Activated CD4-positive, alpha-beta memory T cell treated with anti-CD3 and anti-CD28 coated beads for 36 hours (primary cell): Measurements from ENCODE around the gene RNF214. TPM values are rescaled to one million over a fixed set of nuclear protein-coding genes. Genes with fewer than 3 reads are reported as not detected.
A peak's percentile ranks its signal among the peaks of the same experiment; 100 is the strongest.

ENCODE experiments used
- CTCF ChIA-PET: fragments of 350-600 bp; sonication (Branson Sonifier 250); formaldehyde crosslinking; loops from one replicate; lab custom pipeline; 2021; ENCODE audit warnings: antibody characterized with exemption, inconsistent platforms; lab: Charles Lee
- POLR2A ChIA-PET: fragments of 350-600 bp; sonication (Branson Sonifier 250); formaldehyde crosslinking; loops from one replicate; lab custom pipeline; 2021; ENCODE audit warnings: antibody characterized with exemption; lab: Charles Lee
- DNase-seq: peaks from one replicate; pipeline ENCODE4 v3.0.0-alpha.2; 2020
- H3K27ac Mint-ChIP-seq: one replicate; pipeline ENCODE4 v1.8.0; 2021; ENCODE audit warnings: mixed read lengths
- H3K27me3 Mint-ChIP-seq: one replicate; pipeline ENCODE4 v1.8.0; 2021; ENCODE audit warnings: mixed read lengths
- H3K36me3 Mint-ChIP-seq: one replicate; pipeline ENCODE4 v1.8.0; 2021; ENCODE audit warnings: mixed read lengths
- H3K4me1 Mint-ChIP-seq: one replicate; pipeline ENCODE4 v1.8.0; 2021; ENCODE audit warnings: low read depth, mixed read lengths
- H3K4me3 Mint-ChIP-seq: one replicate; pipeline ENCODE4 v1.8.0; 2021; ENCODE audit warnings: mild to moderate bottlenecking, mixed read lengths
- H3K9me3 Mint-ChIP-seq: one replicate; pipeline ENCODE4 v1.8.0; 2021; ENCODE audit warnings: mixed read lengths
- intact Hi-C: fragments of 100-400 bp; cut with micrococcal nuclease; formaldehyde crosslinking; loops from one replicate; pipeline ENCODE4 v1.15.1; 2023
- total RNA-seq, 2 experiments: library from RNA; stranded (reverse); gene quantifications; one replicate each; pipeline ENCODE4 v1.2.3, GENCODE V29; 2021

The RNF214 gene
- total RNA-seq, 2 experiments from 2014 or later = 16.9 to 18.3 TPM

DNA sequence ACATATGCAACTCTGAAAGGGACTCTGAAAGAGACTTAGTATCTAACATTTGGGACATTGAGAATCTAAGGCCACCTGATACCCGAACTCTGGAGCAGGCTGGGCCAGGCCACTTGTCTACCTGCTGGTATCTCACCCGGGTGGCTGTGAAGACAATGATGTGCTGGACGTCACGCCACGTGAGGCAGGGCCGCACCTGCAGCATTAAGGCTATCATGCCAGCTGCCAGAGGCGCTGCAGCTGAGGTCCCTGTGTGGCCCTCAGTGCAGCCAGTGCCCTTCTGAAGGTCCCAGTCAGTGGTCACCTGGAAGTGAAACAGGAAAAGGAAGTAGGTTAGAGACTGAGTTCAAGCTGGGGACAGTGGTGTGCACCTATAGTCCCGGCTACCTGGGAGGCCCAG is 13.0 kb upstream of the RNF214 start:
- CTCF ChIA-PET = no interaction called here
- no peak for DNase-seq

DNA sequence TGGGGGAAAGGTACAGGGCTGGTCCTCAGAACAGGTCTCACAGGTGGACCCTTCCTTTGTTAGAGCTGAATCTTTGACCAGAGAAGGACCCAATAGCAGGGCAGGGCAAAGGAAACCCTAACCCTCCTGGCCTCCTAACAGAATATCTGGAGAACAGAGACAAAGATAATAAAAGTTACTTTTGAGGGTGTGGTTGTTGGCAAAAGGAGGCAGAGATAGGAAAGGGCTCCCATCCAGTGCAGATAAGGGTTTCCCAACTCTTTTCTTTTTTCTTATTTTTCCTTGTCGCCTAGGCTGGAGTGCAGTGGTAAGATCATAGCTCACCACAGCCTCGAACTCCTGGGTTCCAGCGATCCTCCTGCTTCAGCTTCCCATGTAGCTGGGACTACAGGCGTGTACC is 12.5 kb upstream of the RNF214 start:
- Mint-ChIP-seq H3K27me3 (no peaks in the 10 kb centered on the region), H3K4me3 (no peak overlapping the region), H3K4me1 (peaks cover 5% of the 10 kb centered on the region), H3K9me3 (no peaks in the 10 kb centered on the region), H3K36me3 (peaks cover 60% of the 10 kb centered on the region), H3K27ac (no peak overlapping the region)
- CTCF ChIA-PET = interaction anchor here (0.8 to 1.0 kb wide), 2 partner anchors 10 to 106 kb away, joined by 3 to 5 read pairs; no protein-coding TSS in a partner anchor
- POLR2A ChIA-PET = no interaction called here
- intact Hi-C loops = no loop called here
- no peak for DNase-seq

More for the DNA sequence above, 13.0 kb upstream of the RNF214 start:
- POLR2A ChIA-PET = interaction anchor here (0.6 kb wide), 1 partner anchor 9 kb away, joined by 3 read pairs; no protein-coding TSS in a partner anchor
- peaks cover 60% of the 10 kb centered on the region for H3K36me3 Mint-ChIP-seq
- H3K4me1 Mint-ChIP-seq = peaks cover 6% of the 10 kb centered on the region
- no peaks in the 10 kb centered on the region for H3K9me3 Mint-ChIP-seq
- H3K27me3 Mint-ChIP-seq = no peaks in the 10 kb centered on the region
- intact Hi-C loops = no loop called here
- H3K27ac Mint-ChIP-seq = no peak overlapping the region
- H3K4me3 Mint-ChIP-seq = no peak overlapping the region

GRCh38 chr11:117220568-117220967 is 11.9 kb upstream of the RNF214 start:
- ChIA-PET CTCF (interaction anchor here (0.8 to 1.0 kb wide), 3 partner anchors 9 to 106 kb away, joined by 3 to 5 read pairs (median 4); no protein-coding TSS in a partner anchor), POLR2A (no interaction called here)
- no peaks in the 10 kb centered on the region for H3K27me3 Mint-ChIP-seq
- intact Hi-C loops = no loop called here
- H3K9me3 Mint-ChIP-seq = no peaks in the 10 kb centered on the region
- H3K36me3 Mint-ChIP-seq = peaks cover 66% of the 10 kb centered on the region
- H3K4me1 Mint-ChIP-seq = peaks cover 5% of the 10 kb centered on the region
- H3K4me3 Mint-ChIP-seq = no peak overlapping the region
- H3K27ac Mint-ChIP-seq = no peak overlapping the region
- no peak for DNase-seq

- peaks cover 65% of the 10 kb centered on the region for H3K36me3 Mint-ChIP-seq
- POLR2A ChIA-PET = no interaction called here
These were observed 11.3 kb upstream of the RNF214 start for GRCh38 chr11:117220999-117221774.

GRCh38 chr11:117221775-117222517 is 10.5 kb upstream of the RNF214 start:
- H3K9me3 Mint-ChIP-seq = no peaks in the 10 kb centered on the region
- peaks cover 10% of the 10 kb centered on the region for H3K4me1 Mint-ChIP-seq
- intact Hi-C loops = no loop called here
- CTCF ChIA-PET = interaction anchor here (0.5 to 1.7 kb wide), 8 partner anchors 8 to 458 kb away, joined by 3 to 6 read pairs (median 3); partner anchors contain the start of genes APOA5, PCSK7 and RNF214
- no peak overlapping the region for H3K4me3 Mint-ChIP-seq
- POLR2A ChIA-PET = interaction anchor here (0.6 kb wide), 1 partner anchor 452 kb away, joined by 3 read pairs; no protein-coding TSS in a partner anchor
- no peaks in the 10 kb centered on the region for H3K27me3 Mint-ChIP-seq
- DNase-seq = no peak
- H3K36me3 Mint-ChIP-seq = peaks cover 66% of the 10 kb centered on the region
- H3K27ac Mint-ChIP-seq = peak overlapping the region; percentile 2

More at GRCh38 chr11:117220999-117221774, 11.3 kb upstream of the RNF214 start:
- CTCF ChIA-PET = interaction anchor here (0.5 to 1.7 kb wide), 6 partner anchors 9 to 431 kb away, joined by 3 to 6 read pairs (median 4); partner anchors contain the start of gene APOA5
- intact Hi-C loops = no loop called here
- Mint-ChIP-seq H3K27ac (no peak overlapping the region), H3K27me3 (no peaks in the 10 kb centered on the region), H3K4me1 (peaks cover 5% of the 10 kb centered on the region), H3K4me3 (no peak overlapping the region), H3K9me3 (no peaks in the 10 kb centered on the region)
- no peak for DNase-seq

DNA sequence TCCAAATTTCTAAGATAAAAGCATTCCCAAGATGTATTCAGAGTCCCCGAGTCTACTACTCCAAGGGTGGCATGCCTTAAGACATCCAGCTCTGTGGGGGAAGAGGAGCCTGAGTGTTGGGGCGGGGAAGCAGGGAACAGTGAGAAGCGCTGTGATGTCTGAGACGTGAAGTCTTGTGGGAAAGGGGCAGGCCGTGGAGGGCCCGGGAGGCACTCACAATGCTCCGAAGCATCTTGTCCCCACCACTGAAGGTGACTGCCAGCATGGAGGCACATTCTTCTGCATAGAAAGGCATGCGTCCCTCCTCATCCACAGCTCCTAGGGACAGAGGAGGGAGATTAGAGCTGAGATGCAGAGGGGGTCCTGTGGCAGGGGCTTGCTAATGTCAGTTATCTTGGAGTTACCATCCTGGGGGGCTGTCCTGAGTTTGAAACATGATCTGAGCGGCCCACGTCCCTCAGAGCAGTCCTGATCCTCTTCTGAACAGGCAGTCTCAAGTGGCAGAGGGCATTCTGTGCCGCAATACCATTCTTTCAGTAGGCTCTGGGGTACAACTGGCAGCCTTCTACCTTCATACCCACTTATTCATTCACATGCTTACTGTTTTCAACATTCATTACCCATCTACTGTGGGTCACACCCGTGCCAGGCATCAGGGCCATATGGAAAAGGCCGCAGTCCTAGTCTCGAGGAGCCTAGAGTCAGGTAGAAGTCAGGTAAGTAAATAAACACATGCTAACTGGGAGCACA is 9.3 kb upstream of the RNF214 start:
- intact Hi-C loops = no loop called here
- CTCF ChIA-PET = interaction anchor here (1.7 kb wide), 1 partner anchor 42 kb away, joined by 6 read pairs; no protein-coding TSS in a partner anchor
- Mint-ChIP-seq H3K4me3 (no peak overlapping the region), H3K4me1 (peaks cover 9% of the 10 kb centered on the region), H3K27ac (no peak overlapping the region), H3K27me3 (no peaks in the 10 kb centered on the region), H3K9me3 (no peaks in the 10 kb centered on the region), H3K36me3 (peaks cover 66% of the 10 kb centered on the region)
- DNase-seq = no peak
- POLR2A ChIA-PET = no interaction called here

DNA sequence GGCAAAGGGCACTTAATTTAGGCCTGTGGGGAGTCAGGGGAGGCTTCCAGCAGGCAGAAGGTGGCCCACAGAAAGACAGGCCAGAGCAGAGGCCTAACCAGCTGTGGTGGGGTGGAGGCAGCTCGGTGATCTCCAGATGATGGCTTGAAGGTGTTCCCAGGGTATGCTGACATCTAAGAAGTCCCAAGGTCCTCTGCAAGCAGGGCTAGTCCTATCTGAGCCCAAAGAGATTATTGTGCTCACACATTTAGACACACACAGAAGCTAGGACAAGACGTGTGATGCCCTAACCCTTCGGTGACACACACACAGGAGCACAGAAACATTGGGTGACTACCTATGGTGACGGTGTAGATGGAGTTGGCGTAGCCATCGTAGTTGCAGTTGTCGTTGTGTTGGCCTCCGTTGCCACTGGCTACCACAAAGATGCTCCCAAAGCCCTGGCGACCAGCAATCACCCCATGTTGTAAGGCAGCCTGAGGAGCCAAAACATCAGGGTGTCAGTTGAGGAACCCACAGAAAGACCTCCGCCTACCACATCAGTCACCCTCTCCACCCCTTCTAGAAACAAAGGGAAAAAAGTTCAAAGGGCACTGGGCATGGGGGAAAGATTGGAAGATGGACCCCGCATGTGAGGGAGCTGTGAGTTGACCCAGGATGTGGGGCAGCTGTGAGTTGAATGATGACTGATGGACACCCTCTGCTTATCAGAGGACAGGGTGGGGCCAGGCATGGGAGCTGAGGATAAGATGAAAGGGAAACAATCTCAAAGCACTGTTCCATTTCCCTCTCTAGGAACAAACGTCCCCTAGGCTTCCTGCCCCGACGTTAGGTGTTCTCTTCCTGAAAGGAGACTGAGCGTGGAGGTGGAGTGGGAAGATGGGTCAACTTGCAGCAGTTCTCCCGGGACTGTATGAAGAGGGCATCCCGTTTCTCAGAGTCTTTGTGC is 8.5 kb upstream of the RNF214 start:
- H3K4me3 Mint-ChIP-seq = no peak overlapping the region

GRCh38 chr11:117225553-117226170 is 6.8 kb upstream of the RNF214 start:
- Mint-ChIP-seq H3K27ac (no peak overlapping the region), H3K4me3 (no peak overlapping the region), H3K4me1 (peaks cover 29% of the 10 kb centered on the region), H3K36me3 (peaks cover 68% of the 10 kb centered on the region), H3K9me3 (no peaks in the 10 kb centered on the region), H3K27me3 (no peaks in the 10 kb centered on the region)
- intact Hi-C loops = loop anchor here (1.0 kb wide), 2 partner anchors 44 to 345 kb away; no protein-coding TSS in a partner anchor
- ChIA-PET CTCF (interaction anchor here (0.9 to 5.6 kb wide), 18 partner anchors 9 to 493 kb away, joined by 3 to 61 read pairs (median 4); partner anchors contain the start of genes SIDT2 and ZPR1), POLR2A (no interaction called here)
- DNase-seq = no peak

More for the DNA sequence above, 8.5 kb upstream of the RNF214 start:
- Mint-ChIP-seq H3K27me3 (no peaks in the 10 kb centered on the region), H3K4me1 (peaks cover 15% of the 10 kb centered on the region), H3K27ac (no peak overlapping the region), H3K36me3 (peaks cover 65% of the 10 kb centered on the region), H3K9me3 (no peaks in the 10 kb centered on the region)
- ChIA-PET POLR2A (no interaction called here), CTCF (interaction anchor here (5.6 kb wide), 1 partner anchor 44 kb away, joined by 61 read pairs; the partner anchor contains the start of gene SIDT2)
- DNase-seq = no peak
- intact Hi-C loops = no loop called here

DNA sequence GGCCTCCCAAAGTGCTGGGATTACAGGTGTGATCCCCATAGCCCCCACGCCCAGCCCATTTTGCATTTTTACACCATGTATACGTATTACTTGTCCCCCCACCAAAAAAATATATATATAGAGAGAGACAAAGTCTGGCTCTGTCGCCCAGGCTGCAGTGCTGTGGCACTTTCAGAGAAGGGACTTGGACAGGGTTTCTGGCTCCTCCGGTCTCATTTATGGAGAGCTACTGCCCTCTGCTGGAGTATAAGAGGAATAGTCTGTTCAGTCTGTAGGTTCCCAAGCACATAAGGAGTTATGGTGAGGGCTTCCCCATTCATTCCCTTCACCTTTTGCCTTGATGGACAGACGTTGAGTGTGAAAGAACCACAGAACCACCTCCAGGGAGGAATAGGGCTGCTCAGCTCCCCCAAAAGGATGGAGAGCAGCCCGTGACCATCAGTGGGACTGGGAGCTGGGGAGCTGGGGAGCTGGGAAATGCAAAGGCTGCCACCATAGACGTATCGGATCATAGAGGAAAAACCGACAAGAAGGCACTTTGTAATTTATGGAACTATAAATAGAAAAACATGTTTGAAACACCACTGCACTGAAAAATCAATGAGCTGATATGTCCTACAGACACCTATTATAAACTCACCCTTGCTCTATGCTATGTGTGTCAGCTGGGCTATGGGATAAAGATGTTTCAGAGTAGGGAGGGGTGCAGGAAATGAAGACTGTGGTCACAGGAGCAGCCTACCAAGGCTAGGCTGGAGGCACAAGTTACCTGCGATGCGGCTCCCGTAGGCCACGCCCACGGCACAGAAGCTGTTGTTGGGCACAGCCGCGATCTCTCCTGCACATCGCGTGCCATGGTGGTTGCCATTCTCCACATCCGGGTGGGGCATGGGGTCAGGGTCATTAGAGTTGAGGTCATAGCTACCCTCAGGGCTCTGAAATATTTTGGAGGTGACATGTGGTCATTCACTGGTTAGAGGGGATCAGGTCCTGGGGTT is 5.8 kb upstream of the RNF214 start:
- ChIA-PET POLR2A (interaction anchor here (1.4 kb wide), 1 partner anchor 48 kb away, joined by 9 read pairs; the partner anchor contains the start of gene SIDT2), CTCF (interaction anchor here (0.6 to 5.6 kb wide), 34 partner anchors 8 to 494 kb away, joined by 3 to 61 read pairs (median 4); partner anchors contain the start of genes APOA5, CEP164, PAFAH1B2 and SIDT2)
- peak; percentile 45 for DNase-seq
- Mint-ChIP-seq H3K4me3 (no peak overlapping the region), H3K36me3 (peaks cover 72% of the 10 kb centered on the region), H3K27ac (peak overlapping the region; percentile 33), H3K27me3 (no peaks in the 10 kb centered on the region), H3K9me3 (no peaks in the 10 kb centered on the region), H3K4me1 (peaks cover 29% of the 10 kb centered on the region)
- intact Hi-C loops = loop anchor here (1.0 kb wide), 2 partner anchors 45 to 346 kb away; no protein-coding TSS in a partner anchor
